ENCODE results near the gene CCDC112.

CCDC112 gene

GRCh38 chr5:115313632-115314031, 17.2 kb upstream of the CCDC112 start:
- no peak for DNase-seq

GRCh38 chr5:115313052-115313451, 16.6 kb upstream of the CCDC112 start:
- DNase-seq, result no peak

GRCh38 chr5:115309751-115310370, 13.4 kb upstream of the CCDC112 start:
- no peak for DNase-seq

GRCh38 chr5:115308815-115309214, 12.4 kb upstream of the CCDC112 start:
- no peak for DNase-seq

- DNase-seq, result no peak
These were observed 9.6 kb upstream of the CCDC112 start for GRCh38 chr5:115306011-115306536.

GRCh38 chr5:115304496-115304895, 8.0 kb upstream of the CCDC112 start:
- DNase-seq, result no peak

GRCh38 chr5:115298811-115299210, 2.4 kb upstream of the CCDC112 start:
- no peak for DNase-seq

- no peak for DNase-seq
These were observed 577 bp upstream of the CCDC112 start for GRCh38 chr5:115297031-115297430.

- DNase-seq, result no peak
These were observed 704 bp downstream of the CCDC112 start for GRCh38 chr5:115295777-115296123.

- DNase-seq, result no peak
These were observed 5.1 kb downstream of the CCDC112 start for GRCh38 chr5:115291397-115291796.

- no peak for DNase-seq
These were observed 7.3 kb downstream of the CCDC112 start for GRCh38 chr5:115289104-115289503.

GRCh38 chr5:115284021-115284420, 12.4 kb downstream of the CCDC112 start:
- no peak for DNase-seq

GRCh38 chr5:115282131-115282530, 14.3 kb downstream of the CCDC112 start:
- DNase-seq, result no peak

GRCh38 chr5:115274584-115274983, 21.9 kb downstream of the CCDC112 start:
- DNase-seq, result no peak

GRCh38 chr5:115272297-115272958, 24.0 kb downstream of the CCDC112 start:
- no peak for DNase-seq

GRCh38 chr5:115271295-115272050, 25.0 kb downstream of the CCDC112 start:
- DNase-seq, result no peak

GRCh38 chr5:115267617-115268016, 28.8 kb downstream of the CCDC112 start:
- no peak for DNase-seq

GRCh38 chr5:115265220-115265619, 31.2 kb downstream of the CCDC112 start:
- DNase-seq, result no peak

- no peak for DNase-seq
These were observed 31.7 kb downstream of the CCDC112 start for GRCh38 chr5:115264786-115265185.

GRCh38 chr5:115263078-115263380, 33.4 kb downstream of the CCDC112 start:
- DNase-seq, result no peak

- DNase-seq, result peak; percentile 74
These were observed 34.0 kb downstream of the CCDC112 start, which contains the start of gene PGGT1B for GRCh38 chr5:115262321-115263077. Gene PGGT1B, minus strand, starts transcription at chr5:115262877. Its CDS starts 26 bp downstream, at chr5:115262851.

- DNase-seq, result no peak
These were observed 34.5 kb downstream of the CCDC112 start for GRCh38 chr5:115262011-115262320.

- no peak for DNase-seq
These were observed 36.2 kb downstream of the CCDC112 start for GRCh38 chr5:115260248-115260647.
